HepG2 (cell line): ENCODE data around the gene ERMARD. TPM values are rescaled to one million over a fixed set of nuclear protein-coding genes. Genes with fewer than 3 reads are reported as not detected.

Source experiments
- CCAR2 ChIP-seq: fragments of 200-400 bp; formaldehyde crosslinking; optimal IDR thresholded peaks from 2 replicates; pipeline ENCODE3; 2018; ENCODE audit warnings: low read depth, mild to moderate bottlenecking, low read length, moderate library complexity
- ESRRA ChIP-seq: sonication (generic); formaldehyde crosslinking; IDR thresholded peaks from 2 replicates; pipeline ENCODE4 v1.5.1; 2020; ENCODE audit warnings: mild to moderate bottlenecking, low read depth, missing genetic modification reagents
- HINFP ChIP-seq: sonication (generic); formaldehyde crosslinking; IDR thresholded peaks from 2 replicates; pipeline ENCODE4 v1.4.0; 2020; ENCODE audit warnings: low read depth, mild to moderate bottlenecking, missing genetic modification reagents
- KDM5B ChIP-seq: sonication (generic); formaldehyde crosslinking; IDR thresholded peaks from 2 replicates; pipeline ENCODE4 v1.4.0; 2020; ENCODE audit warnings: missing genetic modification reagents, mild to moderate bottlenecking, borderline replicate concordance
- MED1 ChIP-seq: sonication (generic); formaldehyde crosslinking; IDR thresholded peaks from 2 replicates; pipeline ENCODE4 v1.4.0; 2020; ENCODE audit warnings: missing genetic modification reagents
- NR1H2 ChIP-seq: sonication (generic); formaldehyde crosslinking; IDR thresholded peaks from 2 replicates; pipeline ENCODE4 v1.8.1; 2022; ENCODE audit warnings: low read depth, missing genetic modification reagents, borderline replicate concordance
- PCBP1 ChIP-seq: fragments of 200-400 bp; formaldehyde crosslinking; IDR thresholded peaks from 2 replicates; pipeline ENCODE4 v1.6.1; 2017; ENCODE audit warnings: mild to moderate bottlenecking, low read depth, low read length, borderline replicate concordance
- POLR2A ChIP-seq, 2 experiments: IDR thresholded peaks; 2 replicates each; pipeline ENCODE4 v1.6.1; 2011; ENCODE audit warnings: low read depth in 2 of 2, low read length in 2 of 2, mild to moderate bottlenecking in 1 of 2, moderate library complexity in 1 of 2; ENCODE audit not compliant: insufficient read depth in 1 of 2
- PREB ChIP-seq: sonication (generic); formaldehyde crosslinking; IDR thresholded peaks from 2 replicates; pipeline ENCODE4 v1.4.0; 2020; ENCODE audit warnings: missing genetic modification reagents
- SRSF4 ChIP-seq: fragments of 200-400 bp; formaldehyde crosslinking; IDR thresholded peaks from one replicate; pipeline ENCODE4 v1.6.1; 2018; ENCODE audit warnings: mild to moderate bottlenecking, low read depth, low read length, moderate library complexity; ENCODE audit not compliant: poor library complexity, severe bottlenecking
- TRAFD1 ChIP-seq: sonication (generic); formaldehyde crosslinking; IDR thresholded peaks from 2 replicates; pipeline ENCODE4 v1.5.1; 2020; ENCODE audit warnings: missing genetic modification reagents, mild to moderate bottlenecking, borderline replicate concordance
- ZFP36 ChIP-seq: fragments of 150-350 bp; IDR thresholded peaks from 2 replicates; pipeline ENCODE4 v1.6.1; 2018; ENCODE audit warnings: borderline replicate concordance, low read length, low read depth; ENCODE audit not compliant: partially characterized antibody
- ZNF816 ChIP-seq: sonication (generic); formaldehyde crosslinking; IDR thresholded peaks from 2 replicates; pipeline ENCODE4 v1.8.0; 2022; ENCODE audit warnings: missing genetic modification reagents, mild to moderate bottlenecking, borderline replicate concordance
- polyA plus RNA-seq, 8 experiments: library from polyadenylated mRNA; depleted of rRNA in 3 of 8; stranded (reverse) in 7 of 8; unstranded in 1 of 8; fragments of >200 nt; fragmentation: Illumina TruSeq in 4 of 8; extraction: Trizol in 4 of 8; gene quantifications; 2 replicates each; pipeline versions ENCODE4 v1.2.1 to v1.2.3, GENCODE V29; 2011 to 2016; ENCODE audit warnings: low read depth in 4 of 8, missing spikeins in 1 of 8, mixed read lengths in 1 of 8; ENCODE audit not compliant: insufficient read depth in 1 of 8
- total RNA-seq, 5 experiments: library from RNA; depleted of rRNA; stranded (reverse); fragments of >200 nt; fragmentation: Illumina TruSeq; extraction: Trizol; gene quantifications; 2 replicates each; pipeline ENCODE4 v1.2.3, GENCODE V29; 2016; ENCODE audit warnings: low read depth in 1 of 5
- TF ChIP-seq, protein P1 (sequence below): sonication (generic); formaldehyde crosslinking; IDR thresholded peaks from 2 replicates; pipeline ENCODE4 v1.8.1; 2022; ENCODE audit warnings: mild to moderate bottlenecking, missing genetic modification reagents
- TF ChIP-seq, protein P2 (sequence below): sonication (generic); formaldehyde crosslinking; IDR thresholded peaks from 2 replicates; pipeline ENCODE4 v1.5.0; 2020; ENCODE audit warnings: mild to moderate bottlenecking, missing genetic modification reagents, borderline replicate concordance

The ERMARD gene
- total and polyA plus RNA-seq, 2 of the 13 experiments (the other 11 are each of a cell fraction or from before 2014, with no cell fraction given), result 8.8 to 10.7 TPM

GRCh38 chr6:169789944-169790927, 38.8 kb downstream of the ERMARD start (continued):
- TF ChIP-seq ZFP36 (no peak), PCBP1 (no peak), PREB (no peak), ZNF816 (CRISPR knock-in tag) (0 out of 2 replicates have a peak, but pooled peaks have one; percentile 83), MED1 (CRISPR knock-in tag) (peak; percentile 58; the same call in 1 of the 2 replicates), SRSF4 (no peak), TRAFD1 (CRISPR knock-in tag) (no peak), KDM5B (peak; percentile 93), CCAR2 (no peak), POLR2A (IDR thresholded peaks at IDR 0.05; ENCODE audit: insufficient read depth in 1 of 2, low read depth in 2 of 2, low read length in 2 of 2) (peak; percentile 76 to 81), ESRRA (CRISPR knock-in tag) (peak; percentile 72), HINFP (CRISPR knock-in tag) (peak; percentile 35; the same call in 1 of the 2 replicates), NR1H2 (CRISPR knock-in tag) (peak; percentile 61; the same call in 1 of the 2 replicates)
- TF ChIP-seq, protein P1, sequence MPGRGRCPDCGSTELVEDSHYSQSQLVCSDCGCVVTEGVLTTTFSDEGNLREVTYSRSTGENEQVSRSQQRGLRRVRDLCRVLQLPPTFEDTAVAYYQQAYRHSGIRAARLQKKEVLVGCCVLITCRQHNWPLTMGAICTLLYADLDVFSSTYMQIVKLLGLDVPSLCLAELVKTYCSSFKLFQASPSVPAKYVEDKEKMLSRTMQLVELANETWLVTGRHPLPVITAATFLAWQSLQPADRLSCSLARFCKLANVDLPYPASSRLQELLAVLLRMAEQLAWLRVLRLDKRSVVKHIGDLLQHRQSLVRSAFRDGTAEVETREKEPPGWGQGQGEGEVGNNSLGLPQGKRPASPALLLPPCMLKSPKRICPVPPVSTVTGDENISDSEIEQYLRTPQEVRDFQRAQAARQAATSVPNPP (CRISPR knock-in tag), result peak; percentile 82; the same call in 1 of the 2 replicates
- TF ChIP-seq, protein P2, sequence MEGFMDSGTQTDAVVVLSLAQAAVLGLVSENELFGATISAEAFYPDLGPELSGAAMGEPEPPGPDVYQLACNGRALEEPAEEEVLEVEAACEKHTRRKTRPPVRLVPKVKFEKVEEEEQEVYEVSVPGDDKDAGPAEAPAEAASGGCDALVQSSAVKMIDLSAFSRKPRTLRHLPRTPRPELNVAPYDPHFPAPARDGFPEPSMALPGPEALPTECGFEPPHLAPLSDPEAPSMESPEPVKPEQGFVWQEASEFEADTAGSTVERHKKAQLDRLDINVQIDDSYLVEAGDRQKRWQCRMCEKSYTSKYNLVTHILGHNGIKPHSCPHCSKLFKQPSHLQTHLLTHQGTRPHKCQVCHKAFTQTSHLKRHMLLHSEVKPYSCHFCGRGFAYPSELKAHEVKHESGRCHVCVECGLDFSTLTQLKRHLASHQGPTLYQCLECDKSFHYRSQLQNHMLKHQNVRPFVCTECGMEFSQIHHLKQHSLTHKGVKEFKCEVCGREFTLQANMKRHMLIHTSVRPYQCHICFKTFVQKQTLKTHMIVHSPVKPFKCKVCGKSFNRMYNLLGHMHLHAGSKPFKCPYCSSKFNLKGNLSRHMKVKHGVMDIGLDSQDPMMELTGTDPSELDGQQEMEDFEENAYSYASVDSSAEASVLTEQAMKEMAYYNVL (CRISPR knock-in tag), result peak; percentile 90; the same call in 1 of the 2 replicates
